GM18505 (cell line): Measurements from ENCODE around the gene SSC4D.

Experiments
- ATAC-seq: cut with Tn5 transposase; IDR thresholded peaks from one replicate; pipeline ENCODE4 v1.9.1; 2021; ENCODE audit not compliant: unreplicated experiment
- POLR2A ChIP-seq: IDR thresholded peaks from 4 replicates; pipeline ENCODE4 v1.6.1; 2011; ENCODE audit warnings: borderline replicate concordance; ENCODE audit not compliant: insufficient read depth, insufficient read length; ENCODE audit errors: extremely low read depth

SSC4D gene

DNA sequence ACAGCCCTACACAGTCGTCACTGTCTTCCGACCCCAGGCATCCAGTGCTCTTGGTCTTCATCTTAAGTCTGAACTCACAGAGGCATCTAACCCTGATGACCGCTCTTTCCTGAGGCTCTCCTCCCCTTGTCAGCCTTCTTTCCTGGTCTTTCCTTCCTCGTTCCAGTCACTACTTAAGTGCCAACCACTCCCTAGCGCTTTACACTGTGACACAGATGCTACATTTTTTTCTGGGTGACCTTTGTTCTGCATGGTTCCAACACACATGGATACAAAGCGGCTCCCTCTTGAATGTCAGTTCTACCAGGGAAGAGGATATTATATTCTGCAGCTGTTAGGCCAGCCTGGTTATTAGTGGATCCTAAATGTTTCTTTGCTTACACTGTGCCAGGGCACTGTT lies 63.4 kb downstream of the SSC4D start:
- no peak for ATAC-seq
- TF ChIP-seq POLR2A = no peak

- ATAC-seq = no peak
Observed at GRCh38 chr7:76343931-76344321, 65.6 kb downstream of the SSC4D start.

DNA sequence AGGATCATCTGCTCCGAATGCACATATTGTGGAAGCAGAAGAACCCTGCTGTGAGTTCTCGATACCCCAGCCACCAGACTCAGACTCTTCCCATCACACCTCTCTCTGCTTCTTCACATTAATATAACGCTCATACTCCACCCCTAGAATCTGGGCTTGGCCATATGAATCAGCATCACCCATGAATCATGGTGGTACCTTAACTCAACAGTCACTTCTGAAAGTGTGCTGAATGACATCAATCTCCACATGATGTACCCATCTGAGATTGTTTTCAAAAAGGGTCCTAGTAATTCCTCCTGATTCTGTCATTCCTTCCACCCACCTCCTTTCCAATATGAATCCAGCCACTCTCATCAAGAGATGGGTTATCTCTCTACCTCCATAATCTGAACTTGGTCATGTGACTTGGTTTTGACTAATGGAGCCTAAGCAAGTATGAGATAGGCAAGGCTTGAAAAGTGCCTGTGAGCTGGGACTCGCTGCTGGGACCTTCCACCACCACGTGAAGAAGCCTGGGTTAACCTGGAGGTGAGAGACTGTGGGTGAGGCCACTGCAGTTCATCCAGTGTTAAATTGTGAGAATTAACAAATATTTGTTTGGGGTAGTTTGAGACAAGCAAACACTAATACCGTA lies 66.1 kb downstream of the SSC4D start:
- TF ChIP-seq POLR2A = no peak

More at GRCh38 chr7:76343931-76344321, 65.6 kb downstream of the SSC4D start:
- no peak for TF ChIP-seq POLR2A

GRCh38 chr7:76342222-76342621 lies 67.3 kb downstream of the SSC4D start:
- no peak for ATAC-seq
- no peak for TF ChIP-seq POLR2A

More for the DNA sequence above, 66.1 kb downstream of the SSC4D start:
- no peak for ATAC-seq

DNA sequence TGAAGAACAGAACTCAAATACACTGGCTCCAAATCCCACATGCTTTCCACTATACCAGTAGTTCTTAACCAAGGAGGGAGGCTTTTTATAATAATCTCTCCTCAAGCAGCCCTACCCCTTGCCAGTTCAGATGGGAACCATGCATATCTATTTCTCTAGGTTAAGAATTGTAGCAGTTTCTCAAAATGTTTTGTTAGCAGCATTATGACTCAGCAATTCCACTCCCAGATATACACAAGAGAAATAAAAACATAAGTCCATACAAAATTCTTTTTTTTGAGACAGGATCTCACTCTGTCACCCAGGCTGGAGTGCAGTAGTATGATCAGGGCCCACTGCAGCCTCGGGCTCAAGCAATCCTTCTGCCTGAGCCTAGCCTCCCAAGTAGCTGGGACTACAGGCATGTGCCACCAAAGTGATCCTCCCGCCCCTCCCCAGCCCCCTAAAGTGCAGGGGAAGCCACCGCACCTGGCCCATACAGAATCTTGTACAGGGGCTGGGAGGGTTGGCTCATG lies 68.8 kb downstream of the SSC4D start:
- TF ChIP-seq POLR2A = no peak
- no peak for ATAC-seq
